SKM-1 (cell line): ENCODE results near the gene LRMDA.
"Not testable (repeated sequence)": the region's sequence is repeated elsewhere in the genome, so short reads cannot be mapped to it uniquely, and the experiment has no call there.

ENCODE experiments used
- DNase-seq: peaks from one replicate; lab custom pipeline; 2025; ENCODE audit not compliant: unreplicated experiment; lab: John Stamatoyannopoulos, UW

Gene LRMDA

GRCh38 chr10:76127984-76128589, 696.7 kb downstream of the LRMDA start:
- no peak for DNase-seq

GRCh38 chr10:76129213-76129612, 697.8 kb downstream of the LRMDA start:
- DNase-seq = no peak

GRCh38 chr10:76130892-76131291, 699.5 kb downstream of the LRMDA start:
- no peak for DNase-seq

- DNase-seq = no peak
Observed at GRCh38 chr10:76133597-76134255, 702.3 kb downstream of the LRMDA start.

- DNase-seq = no peak
Observed at GRCh38 chr10:76136961-76137360, 705.5 kb downstream of the LRMDA start.

GRCh38 chr10:76138286-76138685, 706.9 kb downstream of the LRMDA start:
- DNase-seq = no peak

- no peak for DNase-seq
Observed at GRCh38 chr10:76138906-76139305, 707.5 kb downstream of the LRMDA start.

GRCh38 chr10:76139431-76139830, 708.0 kb downstream of the LRMDA start:
- no peak for DNase-seq

- DNase-seq = no peak
Observed at GRCh38 chr10:76141376-76141775, 710.0 kb downstream of the LRMDA start.

- DNase-seq = not testable (repeated sequence)
Observed at GRCh38 chr10:76148217-76148616, 716.8 kb downstream of the LRMDA start.

GRCh38 chr10:76149182-76149581, 717.8 kb downstream of the LRMDA start:
- DNase-seq = no peak

- DNase-seq = no peak
Observed at GRCh38 chr10:76149602-76150138, 718.2 kb downstream of the LRMDA start.

GRCh38 chr10:76150139-76150875, 718.9 kb downstream of the LRMDA start:
- DNase-seq = no peak

- DNase-seq = no peak
Observed at GRCh38 chr10:76150876-76151288, 719.5 kb downstream of the LRMDA start.

- DNase-seq = no peak
Observed at GRCh38 chr10:76152186-76152585, 720.8 kb downstream of the LRMDA start.

- DNase-seq = no peak
Observed at GRCh38 chr10:76155961-76156360, 724.5 kb downstream of the LRMDA start.

- DNase-seq = no peak
Observed at GRCh38 chr10:76160446-76161300, 729.2 kb downstream of the LRMDA start.

- DNase-seq = no peak
Observed at GRCh38 chr10:76161301-76161582, 729.8 kb downstream of the LRMDA start.

- no peak for DNase-seq
Observed at GRCh38 chr10:76168437-76168836, 737.0 kb downstream of the LRMDA start.

GRCh38 chr10:76169246-76169645, 737.8 kb downstream of the LRMDA start:
- DNase-seq = no peak

- no peak for DNase-seq
Observed at GRCh38 chr10:76172020-76172419, 740.6 kb downstream of the LRMDA start.
